ENCODE results near the gene ADORA1.

ADORA1 gene

DNA sequence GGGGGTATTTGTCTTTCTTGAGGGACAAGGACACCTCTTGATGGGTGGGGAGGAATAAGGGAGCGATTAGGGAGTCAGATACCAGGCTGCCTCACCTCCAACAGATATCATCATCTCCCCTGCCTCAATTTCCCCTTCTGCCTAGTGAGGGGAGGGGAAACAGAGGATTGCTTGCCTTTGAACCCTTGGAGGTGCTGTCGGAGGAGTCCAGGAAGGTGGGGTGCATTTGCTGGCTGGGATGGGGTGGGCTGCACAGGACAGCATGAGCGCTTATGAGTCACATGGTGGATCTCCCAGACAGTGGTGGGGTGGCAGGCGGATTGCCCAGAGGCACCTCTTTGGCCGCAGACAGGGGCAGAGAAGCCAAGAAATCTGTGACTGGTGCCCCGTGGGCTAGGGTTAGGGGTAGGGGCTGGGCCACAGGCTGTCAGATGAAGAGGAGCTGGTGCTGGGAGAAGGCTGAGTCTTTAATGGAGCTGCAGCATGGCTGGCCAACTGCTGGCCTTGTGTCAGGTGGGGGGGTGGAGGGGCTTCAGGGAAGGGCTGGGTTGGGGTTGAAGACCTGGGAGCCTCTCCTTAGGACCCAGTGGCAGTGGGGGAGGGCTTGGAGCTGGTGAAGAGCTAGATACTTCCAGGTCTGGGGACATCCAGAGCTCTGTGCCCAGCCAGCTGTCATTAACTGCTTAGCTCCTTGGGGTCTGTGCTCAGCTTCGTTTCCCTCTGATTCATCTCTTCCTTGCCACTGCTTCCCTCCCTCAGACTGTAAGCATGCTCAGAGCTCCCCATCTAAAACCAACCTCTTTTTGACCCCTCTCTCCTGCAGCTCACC is 7.0 kb upstream of the ADORA1 start:
- no peak for DNase-seq (ENCODE audit: extremely low read depth in 1 of 2, low read depth in 1 of 2)

DNA sequence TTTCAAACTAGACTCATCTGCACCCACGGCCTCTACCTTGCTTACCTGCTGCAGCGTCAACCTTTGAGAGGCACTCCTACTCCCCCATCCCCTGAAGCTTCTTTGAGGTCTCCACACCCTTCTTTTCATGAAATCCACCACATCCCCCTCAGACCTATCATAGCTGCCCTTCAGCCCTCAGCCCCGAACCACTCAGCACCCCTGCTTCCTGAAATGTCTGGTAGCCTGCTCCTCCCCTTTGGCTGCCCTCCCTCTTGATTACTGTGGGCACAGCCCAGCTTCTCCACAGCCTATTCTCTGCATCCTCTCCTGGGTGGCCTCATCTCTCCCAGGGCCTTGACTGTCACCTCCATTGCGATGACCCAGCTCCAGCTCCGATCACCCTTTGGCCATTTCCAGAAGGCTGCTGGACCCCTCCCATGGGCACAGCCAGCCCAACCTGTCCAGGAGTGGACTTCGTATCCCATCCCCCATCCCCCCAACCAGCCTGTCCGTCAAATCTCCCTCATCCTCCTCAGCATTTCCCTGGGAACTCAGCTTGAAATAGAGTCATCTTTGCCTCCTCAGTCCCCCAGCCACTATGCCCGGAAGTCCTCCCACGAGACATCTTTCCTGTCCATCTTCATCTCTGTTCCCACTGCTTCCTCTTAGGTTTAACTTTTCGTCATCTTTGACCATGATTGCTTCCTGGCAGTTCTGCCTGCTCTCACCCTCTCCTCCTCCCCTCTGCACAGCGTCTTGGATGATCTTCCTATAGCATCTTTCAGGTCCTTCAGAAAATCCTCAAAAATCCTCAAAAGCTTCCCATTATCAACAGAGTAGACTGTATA is 6.1 kb upstream of the ADORA1 start:
- no peak for DNase-seq (ENCODE audit: extremely low read depth in 1 of 2, low read depth in 1 of 2)

DNA sequence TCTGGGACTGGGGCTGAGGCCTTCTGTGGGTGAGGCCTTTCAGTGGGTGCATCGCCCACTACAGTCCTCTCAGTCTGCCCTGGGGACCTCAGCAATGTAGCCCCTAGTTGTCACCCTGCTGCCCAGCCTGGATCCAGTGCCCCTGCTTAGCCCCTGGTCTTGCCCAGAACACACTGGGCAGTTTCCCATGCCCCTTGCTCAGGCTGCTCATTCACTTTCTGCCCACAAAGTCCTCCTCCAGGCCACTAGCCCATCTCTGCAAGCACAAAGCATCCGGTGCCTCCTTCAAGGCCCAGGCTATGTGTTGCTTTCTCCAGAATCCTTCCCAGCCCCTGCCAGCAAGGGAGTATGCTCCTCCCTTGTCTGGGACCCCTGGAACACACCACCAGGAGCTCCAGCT is 5.4 kb upstream of the ADORA1 start:
- no peak for DNase-seq (ENCODE audit: extremely low read depth in 1 of 2, low read depth in 1 of 2)

DNA sequence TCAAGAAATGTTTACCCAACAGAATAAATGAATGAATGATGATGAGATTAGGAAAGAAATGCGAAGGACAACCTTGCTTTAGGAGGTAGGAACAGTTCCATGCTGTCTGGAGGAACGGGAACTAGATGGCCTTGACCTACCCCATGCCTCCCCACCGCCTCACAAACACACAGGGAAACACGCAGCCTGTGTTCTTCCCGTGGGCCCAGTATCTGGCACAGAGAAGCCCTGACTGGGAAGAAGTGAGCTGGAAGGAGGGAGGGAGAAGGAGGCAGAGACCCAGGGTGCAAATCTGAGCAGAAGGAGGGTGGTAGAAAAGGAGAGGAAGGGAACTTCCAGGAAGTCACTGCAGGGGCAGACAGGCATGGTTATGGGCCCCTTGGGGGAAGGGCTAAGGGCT is 3.5 kb upstream of the ADORA1 start:
- no peak for DNase-seq (ENCODE audit: extremely low read depth in 1 of 2, low read depth in 1 of 2)

DNA sequence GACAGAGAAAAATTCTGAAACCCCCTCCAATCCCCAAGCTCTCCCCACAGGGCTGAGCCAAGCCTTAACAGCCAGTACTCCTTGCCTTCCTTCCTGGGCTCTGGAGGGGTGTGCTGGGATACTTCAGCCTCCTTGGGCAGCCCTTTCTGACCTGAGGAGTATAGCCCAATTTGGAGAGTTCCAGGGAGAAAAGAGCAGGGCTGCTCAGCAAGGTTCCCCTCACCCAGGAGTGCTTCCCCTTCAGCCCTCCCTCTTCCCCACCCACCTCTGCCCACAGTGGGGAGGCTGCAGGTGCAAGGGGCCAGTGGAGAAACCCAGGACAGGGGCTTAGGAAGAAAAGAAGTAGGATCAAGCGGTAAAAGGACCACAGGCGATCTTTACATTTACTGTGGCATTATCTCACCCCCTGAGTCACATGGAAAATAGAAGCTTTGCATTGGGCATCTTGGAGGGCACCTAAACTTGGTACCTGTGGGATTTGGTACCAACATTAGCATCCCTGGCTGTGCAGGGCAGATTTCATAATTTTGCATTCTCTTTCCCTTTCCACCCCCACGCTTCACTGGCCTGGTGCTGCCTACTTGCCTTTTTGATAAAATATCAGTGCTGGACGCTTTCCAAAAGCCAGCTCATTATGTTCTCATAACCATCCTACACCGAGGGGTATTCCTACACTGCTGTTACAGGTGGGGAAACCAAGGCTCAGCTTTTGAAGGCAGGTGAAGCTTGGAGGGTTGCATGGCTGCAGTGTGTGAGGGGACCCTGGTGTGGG is 2.8 kb upstream of the ADORA1 start:
- DNase-seq (ENCODE audit: extremely low read depth in 1 of 2, low read depth in 1 of 2): no peak

DNA sequence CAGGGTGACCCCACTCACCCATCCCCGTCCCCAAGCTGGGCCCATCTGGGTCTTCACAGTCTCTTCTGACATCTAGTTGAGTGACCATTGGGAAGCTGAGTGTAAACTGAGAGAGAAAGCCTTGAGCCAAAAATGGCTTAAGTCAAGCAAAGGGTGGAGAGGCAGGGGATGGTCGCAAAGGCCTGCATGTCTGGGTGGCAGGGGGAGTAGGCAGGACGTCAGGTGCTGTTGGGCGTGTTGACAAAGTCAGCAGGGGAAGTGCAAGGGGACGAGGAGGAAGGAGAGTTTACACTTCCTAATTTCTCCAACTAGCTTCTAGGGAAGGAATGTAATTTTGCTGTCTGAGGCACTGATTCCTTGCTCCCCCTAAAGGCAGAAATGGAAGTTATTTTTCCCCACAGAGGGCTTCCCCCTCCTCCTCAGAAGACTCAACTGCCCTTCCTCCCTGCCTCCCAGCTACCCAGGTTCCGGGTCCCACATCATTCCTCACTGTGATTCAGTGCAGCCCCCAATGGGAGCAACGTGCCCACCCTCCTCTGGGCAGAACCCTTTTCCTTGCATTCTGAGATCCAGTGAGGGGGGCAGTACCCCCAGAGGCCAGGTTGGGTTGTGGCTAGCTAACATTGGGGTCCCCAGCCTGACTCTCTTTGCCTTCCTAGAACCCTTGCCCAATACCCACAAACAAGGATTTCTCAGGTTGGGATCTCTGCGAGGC is 1.2 kb upstream of the ADORA1 start:
- no peak for DNase-seq (ENCODE audit: extremely low read depth in 1 of 2, low read depth in 1 of 2)

DNA sequence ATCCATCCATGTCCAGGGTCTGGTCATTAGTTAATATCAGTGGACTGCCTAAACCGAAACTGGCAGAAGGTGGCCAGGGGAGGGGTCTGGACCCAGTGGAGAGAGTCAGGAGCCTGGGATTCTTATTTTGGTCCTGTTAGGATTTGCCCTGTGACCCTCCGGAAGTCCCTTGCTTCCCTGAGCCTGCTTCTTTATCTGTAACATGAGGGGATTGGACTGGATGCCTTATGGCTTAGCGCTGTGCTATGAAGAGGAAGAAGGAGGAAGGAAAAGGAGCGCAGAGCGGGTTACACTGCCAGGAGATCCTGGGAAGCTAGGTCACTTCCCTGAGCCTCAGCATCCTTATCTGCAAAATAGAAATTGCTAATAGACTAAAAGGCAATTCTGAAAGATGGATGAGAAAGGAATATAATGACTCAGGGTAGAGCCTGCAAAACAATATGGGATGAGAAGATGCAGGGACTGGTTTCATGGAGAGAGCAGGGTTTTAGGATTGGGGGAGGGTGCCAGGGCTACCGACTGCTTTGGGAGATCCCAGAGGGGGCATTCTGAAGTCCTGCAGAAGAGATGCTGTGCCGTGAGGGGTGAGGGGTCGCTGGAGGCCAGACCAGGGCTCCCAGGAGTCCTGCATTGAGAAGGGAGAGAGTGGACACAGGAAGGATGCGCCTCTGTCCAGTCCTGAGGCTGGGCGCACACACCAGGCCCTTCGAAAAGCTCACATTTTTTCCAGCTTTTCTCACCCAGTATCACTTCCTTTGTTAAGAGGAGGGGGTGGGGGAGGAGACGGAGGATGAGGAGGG is 460 bp upstream of the ADORA1 start:
- DNase-seq (ENCODE audit: extremely low read depth in 1 of 2, low read depth in 1 of 2): no peak

DNA sequence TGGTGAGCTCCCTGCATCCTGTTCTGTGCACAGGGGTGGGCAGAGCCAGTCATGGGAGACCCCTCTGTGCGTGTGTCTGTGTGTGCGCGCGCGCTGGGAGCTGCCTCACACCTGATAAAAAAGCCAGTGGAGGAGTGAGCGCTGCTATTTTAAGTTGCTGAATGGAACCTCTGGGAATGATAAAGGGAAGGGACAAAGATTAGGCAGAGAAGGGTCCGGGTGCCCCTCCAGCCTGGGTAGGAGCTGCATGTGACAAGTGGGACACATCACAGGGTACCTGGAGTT is 847 bp downstream of the ADORA1 start:
- DNase-seq (ENCODE audit: extremely low read depth in 1 of 2, low read depth in 1 of 2): no peak

DNA sequence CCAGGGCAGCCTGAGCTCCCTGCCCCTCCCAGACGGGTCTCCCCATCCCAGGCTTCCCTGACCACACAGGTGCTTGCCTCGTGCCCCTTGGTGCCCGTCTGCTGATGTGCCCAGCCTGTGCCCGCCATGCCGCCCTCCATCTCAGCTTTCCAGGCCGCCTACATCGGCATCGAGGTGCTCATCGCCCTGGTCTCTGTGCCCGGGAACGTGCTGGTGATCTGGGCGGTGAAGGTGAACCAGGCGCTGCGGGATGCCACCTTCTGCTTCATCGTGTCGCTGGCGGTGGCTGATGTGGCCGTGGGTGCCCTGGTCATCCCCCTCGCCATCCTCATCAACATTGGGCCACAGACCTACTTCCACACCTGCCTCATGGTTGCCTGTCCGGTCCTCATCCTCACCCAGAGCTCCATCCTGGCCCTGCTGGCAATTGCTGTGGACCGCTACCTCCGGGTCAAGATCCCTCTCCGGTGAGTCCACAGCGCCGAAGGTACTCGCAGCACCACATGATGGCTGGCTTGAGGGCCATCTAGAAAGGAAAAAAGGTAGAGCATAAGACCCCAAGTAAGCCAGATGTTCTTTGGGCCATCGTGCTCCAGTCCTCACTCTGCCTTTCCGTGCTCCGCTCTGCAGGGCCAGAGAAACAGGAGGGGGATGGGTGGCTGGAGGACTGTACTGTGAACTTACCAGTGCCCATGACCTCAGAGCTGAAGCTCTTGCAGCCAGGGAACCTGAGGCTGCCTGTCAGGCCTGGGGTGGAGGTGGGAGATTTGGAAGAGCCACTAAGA is 1.4 kb downstream of the ADORA1 start:
- DNase-seq (ENCODE audit: extremely low read depth in 1 of 2, low read depth in 1 of 2): no peak

DNA sequence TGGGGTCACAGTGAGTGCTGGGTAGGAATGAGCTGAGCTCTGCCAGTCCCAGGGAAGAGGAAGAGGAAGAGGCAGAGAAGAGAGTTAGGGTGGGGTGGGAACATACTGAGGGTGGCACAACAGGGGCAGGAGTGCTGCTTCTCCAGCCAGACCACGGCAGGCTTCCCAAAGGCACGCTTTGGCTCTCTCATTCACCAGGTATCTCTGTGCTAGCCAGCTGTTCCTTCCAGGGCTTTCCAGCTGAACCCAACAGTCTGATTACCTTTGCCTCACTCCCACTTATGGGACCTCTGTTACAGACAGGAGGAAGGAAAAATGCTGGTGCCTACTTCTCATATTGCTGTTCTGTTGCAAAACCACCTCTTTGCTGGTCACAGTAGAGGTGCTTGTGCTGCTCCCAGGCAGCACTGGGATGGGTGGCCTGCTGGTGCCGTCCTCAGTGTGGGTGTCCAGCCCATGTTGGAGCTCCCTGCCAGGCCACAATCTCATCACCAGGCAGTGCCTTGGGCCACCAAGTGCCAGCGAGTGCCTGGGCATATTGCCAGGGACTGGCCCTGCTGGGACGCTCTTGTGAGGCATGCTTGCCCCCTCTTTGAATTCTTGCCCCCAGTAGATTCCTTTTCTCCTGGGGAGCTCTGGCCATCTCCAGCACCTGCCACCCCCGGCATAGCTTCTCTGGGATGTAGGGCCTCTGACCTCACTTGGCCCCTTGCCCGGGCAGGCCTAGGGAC is 2.1 kb downstream of the ADORA1 start:
- DNase-seq (ENCODE audit: extremely low read depth in 1 of 2, low read depth in 1 of 2): no peak

DNA sequence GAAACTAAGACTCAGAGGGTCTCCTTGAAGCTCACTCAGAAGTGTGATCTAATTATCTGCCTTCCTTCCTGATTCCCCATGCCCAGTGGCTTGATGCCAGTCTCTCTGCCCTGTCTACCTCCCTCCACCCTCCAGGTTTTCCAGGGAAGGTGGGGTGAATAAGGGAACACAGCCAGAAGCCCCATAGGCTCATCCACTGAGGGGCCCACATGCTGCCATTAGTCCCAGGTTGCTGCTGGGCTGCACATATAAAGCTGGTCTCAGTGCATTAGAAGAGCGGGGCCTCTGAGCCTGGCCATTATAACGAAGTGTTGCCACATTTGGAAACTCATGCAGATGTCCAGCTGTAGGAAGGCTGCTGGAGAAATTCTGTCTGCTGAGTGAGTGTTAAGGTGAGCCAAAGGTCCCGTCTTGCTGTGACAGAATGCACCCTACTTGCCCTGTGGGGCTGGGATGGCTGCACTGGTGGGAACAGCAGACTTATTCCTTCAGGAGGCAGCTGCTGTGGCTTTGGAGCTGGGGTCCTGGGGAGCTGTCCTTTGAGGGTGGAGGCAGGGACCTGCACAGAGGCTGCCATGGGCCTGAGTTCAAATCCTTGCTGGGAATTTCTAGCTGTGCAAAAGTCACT is 2.9 kb downstream of the ADORA1 start:
- no peak for DNase-seq (ENCODE audit: extremely low read depth in 1 of 2, low read depth in 1 of 2)

DNA sequence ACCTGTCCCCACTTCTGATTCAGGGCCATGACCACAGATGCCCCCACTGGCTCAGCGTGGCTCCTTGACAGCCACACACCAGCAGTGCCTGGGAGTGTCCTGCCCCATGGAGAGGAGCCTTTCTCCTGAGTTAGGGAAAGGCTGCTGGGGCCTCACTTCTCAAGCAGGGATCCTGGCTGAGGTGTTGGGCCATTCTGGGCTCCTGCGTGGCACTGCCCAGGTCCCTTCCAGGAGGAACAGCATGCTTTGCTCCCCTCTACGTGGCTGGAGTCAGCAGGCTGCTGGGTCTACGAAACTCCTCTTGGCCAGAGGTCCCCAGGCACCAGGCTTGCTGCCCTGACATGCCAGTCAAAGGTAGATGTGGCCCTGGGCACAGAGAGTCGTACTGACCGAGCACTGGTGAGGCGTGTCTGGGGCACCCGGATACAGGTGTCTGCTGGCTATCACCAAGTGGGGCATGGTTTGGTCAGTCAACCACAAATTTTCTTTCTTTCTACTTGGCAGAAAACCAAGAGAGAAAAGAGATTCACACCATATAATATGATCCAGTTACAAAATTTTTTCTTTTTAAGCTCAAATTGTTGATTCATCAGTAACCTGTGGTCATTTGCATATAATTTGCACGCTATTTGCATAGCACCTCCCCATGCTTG is 4.1 kb downstream of the ADORA1 start:
- no peak for DNase-seq (ENCODE audit: extremely low read depth in 1 of 2, low read depth in 1 of 2)

DNA sequence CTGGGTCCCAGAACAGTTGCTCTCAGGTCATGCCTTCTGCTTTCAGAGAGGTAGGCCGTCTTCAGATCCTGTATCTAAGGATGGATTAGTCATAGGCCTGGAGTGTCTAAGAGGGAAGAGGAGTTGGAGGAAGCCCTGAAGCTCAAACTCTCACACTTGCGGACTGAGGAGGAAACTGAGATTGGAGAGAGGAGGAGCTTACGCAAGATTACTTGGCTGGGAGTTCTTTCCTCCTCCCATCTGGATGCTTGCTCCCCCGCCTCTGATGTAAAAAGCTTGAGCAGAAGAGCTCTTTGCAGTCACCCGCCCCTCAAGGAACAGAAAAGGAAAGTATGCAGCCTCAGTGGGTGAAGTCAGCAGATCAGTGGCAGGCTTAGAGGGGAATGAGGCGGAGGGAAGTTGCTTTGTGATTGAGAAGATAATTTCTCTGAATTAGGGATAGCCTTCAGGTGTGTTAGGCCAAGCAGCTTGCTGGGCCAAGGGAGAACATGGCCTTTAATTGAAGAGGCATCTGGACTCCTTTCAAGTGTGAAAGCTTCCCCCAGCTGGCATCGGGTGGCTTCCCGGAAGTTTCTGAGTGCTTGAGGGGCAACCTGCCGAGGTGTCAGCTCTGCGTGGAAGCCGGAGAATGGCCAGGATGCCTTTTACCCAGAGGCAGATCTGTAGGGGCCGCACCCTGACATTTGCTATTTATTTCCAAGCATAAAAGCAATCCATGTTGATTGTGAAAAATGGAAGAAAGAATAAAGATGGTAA is 6.6 kb downstream of the ADORA1 start:
- no peak for DNase-seq (ENCODE audit: extremely low read depth in 1 of 2, low read depth in 1 of 2)

DNA sequence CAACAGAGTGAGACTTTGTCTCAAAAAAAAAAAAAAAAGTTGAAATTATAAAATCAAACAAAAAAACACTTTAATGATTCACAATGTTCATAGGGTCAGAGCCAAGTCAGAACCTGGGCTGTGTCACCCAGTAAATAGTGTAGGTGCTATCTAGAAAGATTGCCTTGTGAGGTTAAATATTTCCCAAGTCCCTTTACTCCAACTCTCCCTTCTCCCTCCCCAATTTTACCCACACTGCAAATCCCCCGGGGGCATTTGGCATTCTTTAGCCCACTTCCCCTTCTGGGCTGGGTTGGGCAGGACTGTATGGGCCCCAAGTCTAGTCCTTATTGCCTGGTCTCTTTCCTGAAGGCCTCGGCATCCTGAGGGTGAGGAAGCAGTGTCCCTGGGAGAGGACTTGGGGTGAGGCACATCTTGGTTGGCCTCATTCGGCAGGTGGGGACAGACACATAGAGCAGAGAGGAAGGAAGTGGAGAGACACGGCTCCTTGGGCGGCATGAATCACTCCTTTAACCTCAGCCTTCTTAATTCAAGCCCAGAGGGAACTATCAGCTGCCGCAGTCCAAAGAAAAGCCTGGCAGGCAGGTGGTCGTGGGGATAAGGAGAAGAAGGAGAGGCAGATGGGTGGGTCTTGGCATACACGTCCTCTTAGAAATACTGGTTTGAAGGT is 8.2 kb downstream of the ADORA1 start:
- no peak for DNase-seq (ENCODE audit: extremely low read depth in 1 of 2, low read depth in 1 of 2)

DNA sequence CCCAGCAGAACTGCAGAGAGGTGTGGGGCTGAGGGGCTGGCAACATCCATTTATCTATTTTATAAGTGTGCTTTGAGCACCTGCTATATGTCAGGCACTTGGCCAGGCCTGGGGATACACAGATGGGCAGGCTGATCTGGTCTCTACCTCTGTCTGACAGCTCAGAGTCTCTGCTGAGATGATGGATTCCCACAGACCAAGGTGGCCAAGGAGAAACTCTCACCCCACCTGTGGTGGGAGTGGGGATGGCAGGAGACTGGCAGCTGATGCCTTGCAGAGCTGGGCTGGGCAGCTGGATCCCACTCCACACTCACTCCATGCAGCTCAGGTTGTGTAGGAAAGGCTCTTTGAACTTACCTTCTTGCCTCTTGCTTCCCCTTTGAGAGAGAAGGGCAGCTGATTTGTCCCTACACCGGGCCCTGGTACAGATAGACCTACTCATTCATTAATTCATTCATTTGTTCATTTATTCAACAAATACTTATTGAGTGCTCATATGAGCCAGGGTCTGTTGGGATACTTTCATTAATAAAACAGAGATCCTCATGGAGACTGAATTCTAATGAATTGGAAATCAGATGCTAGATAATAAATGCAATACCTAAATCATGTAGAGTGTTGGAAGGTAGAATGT is 9.0 kb downstream of the ADORA1 start:
- DNase-seq (ENCODE audit: extremely low read depth in 1 of 2, low read depth in 1 of 2): no peak

DNA sequence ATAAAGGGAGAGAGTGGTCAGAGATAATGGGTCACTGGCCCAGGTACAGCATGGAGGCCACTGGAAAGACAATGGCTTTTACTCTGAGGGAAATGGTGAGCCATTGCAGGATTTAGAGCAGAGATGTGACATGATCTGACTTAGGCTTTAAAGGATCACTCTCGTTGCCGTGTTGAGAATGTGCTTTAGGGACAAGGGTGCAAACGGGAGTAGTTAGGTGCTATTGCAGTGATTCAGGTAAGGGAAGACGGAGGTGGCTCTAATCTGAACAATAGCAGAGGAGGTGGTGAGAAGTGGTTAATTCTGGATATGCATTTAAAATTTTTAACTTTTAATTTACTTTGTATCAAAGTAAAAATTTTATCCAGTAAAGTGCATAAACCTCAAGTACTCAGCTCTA is 9.8 kb downstream of the ADORA1 start:
- no peak for DNase-seq (ENCODE audit: extremely low read depth in 1 of 2, low read depth in 1 of 2)
